HG03064 (cell line): Measurements from ENCODE around the gene CHMP3.
"Not testable (repeated sequence)": the region's sequence is repeated elsewhere in the genome, so short reads cannot be mapped to it uniquely, and the experiment has no call there.

ENCODE experiments used
- ATAC-seq: cut with Tn5 transposase; IDR thresholded peaks from one replicate; pipeline ENCODE4 v1.9.1; 2021; ENCODE audit warnings: low read depth; ENCODE audit not compliant: unreplicated experiment

The CHMP3 gene

DNA sequence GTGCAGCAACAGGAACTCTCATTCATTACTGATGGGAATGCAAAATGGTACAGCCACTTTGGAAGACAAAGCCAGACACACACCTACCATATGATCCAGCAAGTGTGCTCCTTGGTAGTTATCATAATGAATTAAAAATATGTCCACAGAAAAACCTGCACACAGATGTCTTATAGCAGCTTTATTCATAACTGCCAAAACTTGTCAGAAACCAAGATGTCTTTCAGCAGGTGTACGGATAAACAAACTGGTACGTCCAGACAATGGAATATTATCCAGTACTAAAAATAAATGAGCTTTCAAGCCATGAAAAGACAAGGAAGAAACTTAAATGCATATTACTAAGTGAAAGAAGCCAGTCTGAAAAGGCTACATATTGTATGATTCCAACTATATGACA, 50.4 kb downstream of the CHMP3 start:
- ATAC-seq = no peak

DNA sequence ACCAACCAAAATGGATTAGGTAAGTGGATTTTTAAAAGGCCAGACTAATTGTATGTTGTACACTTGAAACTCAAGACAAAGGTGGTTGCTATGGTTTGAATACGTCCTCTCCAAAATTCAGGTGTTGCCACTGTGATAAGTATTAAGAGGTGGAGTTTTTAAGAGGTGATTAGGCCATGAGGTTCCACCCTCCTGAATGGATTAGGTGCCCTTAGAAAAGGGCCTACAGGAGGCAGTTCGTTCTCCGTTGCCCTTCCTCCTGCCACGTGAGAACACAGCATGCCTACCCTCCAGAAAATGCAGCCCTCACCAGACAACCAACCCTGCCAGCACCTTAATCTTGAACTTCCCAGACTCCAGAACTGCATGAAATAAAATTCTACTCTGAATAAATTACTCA, 51.2 kb downstream of the CHMP3 start:
- ATAC-seq = no peak

DNA sequence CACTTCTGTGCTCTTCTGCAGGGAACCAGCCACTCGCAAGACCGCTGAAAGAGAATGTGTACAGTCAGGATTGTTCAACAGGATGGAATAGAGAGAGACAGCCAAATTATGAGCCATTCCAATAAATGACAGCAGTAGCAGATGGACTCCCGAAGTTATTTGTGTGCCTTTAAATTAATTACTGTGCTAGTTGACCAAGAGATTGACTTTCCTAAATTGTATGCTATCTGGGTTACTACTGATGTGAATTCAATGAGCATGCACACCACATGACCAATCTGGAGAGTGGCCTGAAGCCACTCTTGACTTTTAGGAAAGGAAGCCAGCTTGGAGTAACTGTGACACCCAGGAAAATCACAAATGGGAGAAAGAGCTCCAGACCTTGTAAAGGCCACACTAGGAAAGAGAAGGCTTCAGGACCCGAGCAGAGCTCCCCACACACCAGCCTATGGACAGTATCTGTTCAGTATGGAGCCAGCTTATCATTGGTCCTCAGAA, 52.8 kb downstream of the CHMP3 start:
- ATAC-seq = no peak

DNA sequence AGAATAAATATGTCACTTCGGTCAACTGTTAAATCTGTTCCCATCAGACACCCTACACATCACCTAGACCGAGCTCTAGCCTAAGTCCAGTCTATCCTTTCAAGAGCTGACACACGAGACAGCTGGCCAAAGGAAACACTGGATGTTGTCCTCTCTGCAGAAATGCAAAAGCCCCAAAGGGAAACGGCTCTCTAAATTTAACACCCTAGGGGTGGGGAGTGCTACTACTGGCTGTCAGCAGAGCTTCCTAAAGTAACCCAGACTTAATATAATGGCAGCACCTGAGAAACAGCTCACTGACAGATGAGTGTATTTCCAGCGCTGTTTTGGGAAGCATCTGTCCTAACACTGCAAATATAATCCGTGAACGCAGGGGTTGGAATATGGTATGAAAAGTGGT, 55.6 kb downstream of the CHMP3 start:
- ATAC-seq = no peak

DNA sequence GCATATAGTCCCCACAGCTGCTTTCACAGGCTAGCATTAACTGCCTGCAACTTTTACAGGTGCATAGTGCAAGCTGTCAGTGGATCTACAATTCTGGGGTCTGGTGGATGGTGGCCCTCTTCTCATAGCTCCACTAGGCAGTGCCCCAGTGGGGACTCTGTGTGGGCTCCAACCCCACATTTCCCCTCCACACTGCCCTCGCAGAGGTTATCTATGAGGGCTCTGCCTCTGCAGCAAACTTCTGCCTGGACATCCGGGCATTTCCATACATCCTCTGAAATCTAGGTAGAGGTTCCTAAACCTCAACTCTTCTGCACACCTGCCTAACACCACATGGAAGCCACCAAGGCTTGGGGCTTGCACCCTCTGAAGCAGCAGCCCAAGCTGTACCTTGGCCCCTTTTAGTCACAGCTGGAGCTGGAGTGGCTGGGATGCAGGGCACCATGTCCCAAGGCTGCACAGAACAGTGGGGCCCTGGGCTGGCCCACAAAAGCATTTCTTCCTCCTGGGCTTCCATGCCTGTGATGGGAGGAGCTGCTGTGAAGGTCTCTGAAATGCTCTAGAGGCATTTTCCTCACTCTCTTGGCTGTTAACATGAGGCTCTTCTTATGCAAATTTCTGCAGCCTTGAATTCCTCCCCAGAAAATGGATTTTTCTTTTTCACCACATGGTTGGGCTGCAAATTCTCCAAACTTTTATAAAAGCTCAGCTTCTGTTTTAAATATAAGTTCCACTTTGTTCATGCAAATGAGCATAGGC, 62.7 kb downstream of the CHMP3 start:
- ATAC-seq = no peak

DNA sequence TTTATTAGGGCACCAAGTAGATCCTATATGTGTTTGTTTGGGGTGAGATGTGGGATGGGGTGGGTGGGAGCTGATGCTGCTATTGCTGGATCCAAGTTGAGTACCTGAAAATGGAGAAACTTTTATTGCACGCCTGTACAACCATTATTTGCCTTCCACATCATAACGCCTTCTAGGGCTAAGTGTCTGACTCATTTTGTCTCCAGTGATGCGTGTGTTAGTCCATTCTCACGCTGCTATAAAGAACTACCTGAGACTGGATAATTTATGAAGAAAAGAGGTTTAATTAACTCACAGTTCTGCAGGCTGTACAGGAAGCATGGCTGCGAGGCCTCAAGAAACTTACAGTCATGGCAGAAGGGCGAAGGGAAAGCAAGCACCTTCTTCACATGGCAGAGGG, 63.9 kb downstream of the CHMP3 start:
- ATAC-seq = no peak

DNA sequence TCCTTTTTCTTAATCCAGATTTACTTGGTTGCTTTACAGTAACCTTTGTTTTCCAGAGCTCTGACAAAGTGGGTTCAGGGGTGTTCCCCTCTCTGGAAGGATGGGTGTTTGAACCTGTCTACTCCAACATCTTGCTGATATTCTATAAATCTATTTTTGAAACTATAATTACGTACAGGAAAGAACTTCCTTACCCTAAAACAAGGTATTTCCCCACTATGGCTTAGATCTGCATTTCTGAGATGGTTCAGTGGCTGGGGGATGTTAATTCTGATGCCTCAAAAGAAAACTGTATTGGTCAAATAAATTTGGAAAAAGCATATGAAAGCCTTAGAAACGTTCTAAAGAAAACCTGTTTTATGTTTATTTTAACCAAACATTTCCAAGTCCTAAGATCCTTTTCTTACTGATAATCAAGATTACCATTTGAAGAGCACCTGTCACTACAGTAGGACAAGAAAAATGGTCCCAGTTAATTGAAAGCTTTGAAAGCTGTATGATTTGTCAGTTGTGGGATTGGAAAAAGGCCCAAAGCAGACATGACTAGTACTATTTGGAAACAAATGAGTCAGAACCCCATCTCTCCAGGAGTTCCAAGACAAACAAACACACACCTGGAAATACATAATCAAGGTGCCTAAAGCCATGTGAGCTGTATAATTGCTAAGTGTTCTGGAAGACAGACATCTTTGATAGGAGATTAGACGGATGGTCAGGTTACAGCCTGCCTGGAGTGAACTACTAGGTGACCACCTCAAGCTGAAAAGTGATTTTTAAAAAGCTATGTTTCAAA, 64.6 kb downstream of the CHMP3 start:
- no peak for ATAC-seq

DNA sequence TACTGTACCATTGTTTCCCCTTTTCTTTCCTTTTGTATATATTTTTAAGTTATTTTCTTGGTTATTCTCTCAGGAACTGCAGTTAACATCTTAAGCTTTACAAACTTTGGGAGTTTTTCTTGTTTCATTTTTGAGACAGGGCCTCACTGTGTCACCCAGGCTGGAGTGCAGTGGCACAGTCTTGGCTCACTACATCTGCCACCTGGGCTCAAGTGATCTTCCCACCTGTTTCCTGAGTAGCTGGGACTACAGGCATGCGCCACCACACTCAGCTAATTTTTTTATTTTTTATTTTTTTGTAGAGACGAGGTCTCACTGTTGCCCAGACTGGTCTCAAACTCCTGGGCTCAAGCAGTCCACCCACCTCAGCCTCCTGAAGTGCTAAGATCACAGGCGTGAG, 66.9 kb downstream of the CHMP3 start:
- not testable (repeated sequence) for ATAC-seq

DNA sequence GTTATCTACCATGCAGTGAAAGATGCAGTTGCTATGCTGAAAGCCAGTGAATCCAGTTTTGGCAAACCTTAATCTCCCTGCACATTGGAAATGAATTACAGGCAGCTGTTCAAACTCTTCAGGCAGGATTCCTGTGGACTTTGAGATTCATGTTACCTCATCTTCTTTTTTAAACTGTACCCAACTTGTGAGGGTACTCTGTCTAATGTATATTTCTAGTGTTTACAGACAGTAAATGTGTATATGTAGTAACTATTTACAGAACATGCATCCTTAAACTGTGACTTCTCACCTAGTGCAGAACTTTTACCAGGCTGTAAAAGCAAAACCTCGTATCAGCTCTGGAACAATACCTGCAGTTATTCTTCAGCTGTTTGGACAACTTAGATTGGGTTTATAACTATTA, 71.2 kb downstream of the CHMP3 start:
- no peak for ATAC-seq

DNA sequence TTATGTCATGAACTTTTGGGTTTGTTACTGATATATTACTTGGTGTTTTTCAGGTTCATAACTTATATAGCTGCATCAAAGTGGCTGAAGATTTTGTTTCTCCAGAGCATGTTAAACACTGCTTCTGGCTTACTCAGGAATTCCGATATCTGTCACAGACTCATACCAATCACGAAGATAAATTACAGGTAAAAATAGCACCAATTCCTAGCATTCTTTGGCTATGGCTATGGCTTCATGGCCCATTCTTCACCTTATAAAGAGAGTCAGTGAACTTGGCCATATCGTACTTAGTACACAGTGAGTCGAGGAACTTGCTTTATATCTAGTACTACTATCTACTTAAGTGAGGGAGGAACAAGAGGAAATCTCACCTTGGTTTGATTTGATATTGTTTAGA, 72.2 kb downstream of the CHMP3 start:
- ATAC-seq = no peak

DNA sequence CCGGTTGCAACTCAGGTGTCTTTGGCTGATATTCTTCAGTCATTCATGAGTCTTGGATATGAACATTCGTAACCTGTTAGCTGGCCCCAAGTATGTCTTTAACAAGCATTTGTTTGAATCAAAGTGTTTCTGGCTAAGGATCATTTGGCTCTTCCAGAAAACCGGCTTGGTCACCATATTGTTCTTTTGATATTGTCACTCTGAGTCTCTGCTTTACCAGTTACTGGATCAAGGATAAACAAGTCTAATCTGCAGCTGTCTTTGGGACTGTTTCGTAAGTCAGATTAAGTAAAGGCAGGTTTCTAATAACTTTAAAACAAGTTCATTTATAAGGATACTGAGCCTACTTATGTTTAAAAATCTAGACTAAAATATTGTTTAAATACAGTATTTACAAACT, 73.0 kb downstream of the CHMP3 start:
- no peak for ATAC-seq

DNA sequence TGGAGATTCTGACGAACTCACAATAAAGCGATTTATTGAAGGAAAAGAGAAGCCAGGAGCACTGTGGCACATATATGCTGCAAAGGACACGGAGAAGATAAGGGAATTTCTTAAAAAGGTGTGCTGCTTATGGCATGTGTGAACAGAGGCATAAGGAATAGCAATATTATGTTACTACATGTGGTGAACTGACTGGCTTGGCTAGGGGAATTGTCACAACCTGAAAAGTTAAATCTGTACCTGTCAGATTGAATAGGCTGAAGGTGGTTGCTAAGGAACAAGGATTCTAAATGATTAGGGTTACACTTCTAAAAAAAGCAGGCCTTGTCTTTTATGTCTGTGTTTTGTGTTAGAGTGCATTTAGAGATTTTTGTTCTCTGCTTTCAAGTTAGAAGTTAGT, 73.7 kb downstream of the CHMP3 start:
- no peak for ATAC-seq

DNA sequence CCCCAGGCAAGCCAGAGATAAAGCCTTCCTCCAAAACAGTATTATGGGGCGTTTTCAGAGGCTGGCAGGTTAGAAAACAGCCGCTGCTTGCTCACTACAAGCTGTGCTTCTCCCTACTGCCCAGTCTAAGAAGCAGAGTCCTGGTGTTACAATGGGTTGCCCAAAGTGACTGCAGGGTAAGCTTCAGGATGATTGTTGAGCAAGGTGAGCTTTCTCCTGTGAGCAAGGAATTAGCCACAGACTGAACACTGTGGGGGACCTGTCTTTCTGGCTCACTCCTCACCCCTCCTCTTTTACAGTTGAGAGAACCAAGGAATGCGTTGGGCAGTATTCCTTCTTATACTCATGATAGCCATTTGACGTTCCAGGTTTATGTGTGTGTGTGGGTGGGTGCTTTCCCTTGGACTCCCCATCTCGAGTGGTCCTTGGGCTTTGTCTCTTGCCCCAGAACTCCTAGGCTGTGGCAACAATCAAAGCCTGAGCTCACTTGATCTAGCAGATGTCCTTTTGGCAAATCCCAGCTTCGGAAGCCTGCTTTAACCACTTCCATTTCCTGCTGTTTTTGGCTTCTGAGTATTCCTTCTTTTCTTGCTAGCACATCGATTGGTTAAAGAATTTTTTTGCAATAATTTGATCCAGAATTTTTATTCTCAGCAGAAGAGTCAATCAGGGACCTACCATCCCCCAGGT, 74.5 kb downstream of the CHMP3 start:
- no peak for ATAC-seq

DNA sequence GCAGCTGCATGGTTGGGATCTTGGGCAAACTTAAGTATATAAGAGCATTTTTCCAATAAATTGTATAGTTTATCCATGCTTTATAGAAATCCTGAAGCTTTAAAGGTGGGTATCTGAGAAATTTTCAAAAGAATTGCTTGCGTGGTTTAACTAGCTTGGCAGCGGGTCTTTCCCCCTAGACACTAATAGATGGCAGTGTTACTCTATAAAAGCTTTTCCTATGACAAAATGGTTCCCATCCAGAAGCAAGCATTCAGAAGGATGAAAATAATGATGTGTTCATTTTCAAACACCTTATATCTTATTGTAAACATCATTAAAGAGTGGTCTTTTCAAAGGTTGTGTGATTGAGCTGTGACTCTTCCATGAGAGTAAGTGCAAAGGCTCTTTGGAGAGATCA, 76.2 kb downstream of the CHMP3 start:
- no peak for ATAC-seq

DNA sequence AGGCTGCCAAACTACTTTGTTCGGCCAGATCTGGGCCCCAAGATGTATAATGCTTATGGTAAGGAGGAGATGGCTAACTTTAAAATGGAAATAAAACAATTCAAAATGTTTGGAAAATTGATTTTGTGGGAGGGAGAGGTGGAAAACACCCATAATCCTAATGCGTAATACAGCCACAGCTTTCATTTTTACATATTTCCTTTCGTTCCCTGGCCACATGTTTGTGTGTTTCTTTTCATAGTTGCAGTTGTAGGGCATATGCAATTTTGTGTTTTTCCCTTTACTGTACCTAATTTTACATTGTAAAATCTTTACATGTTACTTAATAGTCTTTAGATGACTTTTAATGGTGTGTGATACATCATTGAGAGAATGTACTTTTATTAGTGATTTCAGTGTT, 77.4 kb downstream of the CHMP3 start:
- no peak for ATAC-seq

DNA sequence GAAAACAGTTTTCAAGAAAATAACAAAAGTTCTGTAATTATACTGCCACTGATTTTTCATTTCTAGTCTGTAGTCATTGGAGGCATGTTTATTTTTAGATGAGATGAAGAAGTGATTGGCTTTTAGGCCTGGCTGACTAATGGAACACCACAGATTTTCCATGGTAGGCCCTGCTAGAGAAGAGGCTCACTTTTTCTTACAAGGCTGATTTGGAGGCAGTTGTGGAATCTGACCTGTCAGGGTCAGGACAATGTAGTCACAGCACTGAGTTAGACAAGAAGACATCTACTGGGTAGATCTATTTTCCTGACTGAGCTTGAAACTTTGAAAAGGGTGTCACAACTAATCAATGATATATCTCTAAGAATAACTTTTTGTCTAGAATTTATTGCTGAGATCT, 78.1 kb downstream of the CHMP3 start:
- ATAC-seq = no peak

DNA sequence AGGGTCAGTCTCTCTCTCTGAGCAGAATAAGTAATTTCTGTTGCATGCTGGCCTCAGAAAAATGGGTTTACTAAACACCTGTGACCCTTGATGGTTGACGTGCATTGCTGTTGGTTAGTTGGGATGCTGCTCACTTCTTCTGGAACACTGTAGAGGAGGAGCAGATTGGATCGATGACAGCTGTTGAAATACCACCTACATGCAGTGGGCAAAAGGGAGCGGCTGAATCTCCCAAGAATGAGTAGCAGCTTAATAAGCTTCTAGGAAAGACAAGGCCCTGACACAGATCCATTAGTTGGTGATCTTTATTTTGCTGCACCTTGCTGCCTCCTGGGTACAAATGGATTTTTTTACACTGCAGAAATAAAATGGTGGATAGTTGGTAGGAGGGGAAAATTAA, 78.9 kb downstream of the CHMP3 start:
- no peak for ATAC-seq

DNA sequence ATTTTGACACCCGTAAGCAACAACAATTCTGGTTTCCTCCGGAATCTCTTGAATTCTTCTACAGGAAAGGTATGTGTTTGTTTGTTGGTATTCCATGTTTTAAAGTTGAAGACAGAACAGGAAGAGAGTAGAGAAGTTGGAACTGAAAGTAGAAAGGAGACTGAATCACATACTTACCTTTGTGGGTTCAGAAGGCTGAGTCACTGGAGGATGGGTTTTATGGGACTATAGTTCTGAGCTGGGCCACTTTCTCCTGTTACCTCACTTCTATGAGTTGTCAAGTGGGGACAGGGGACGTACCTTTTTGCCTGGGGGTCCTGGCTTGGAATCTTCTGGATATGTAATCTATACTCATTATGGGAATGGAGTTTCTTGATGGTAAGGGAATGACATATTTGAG, 81.2 kb downstream of the CHMP3 start:
- no peak for ATAC-seq

DNA sequence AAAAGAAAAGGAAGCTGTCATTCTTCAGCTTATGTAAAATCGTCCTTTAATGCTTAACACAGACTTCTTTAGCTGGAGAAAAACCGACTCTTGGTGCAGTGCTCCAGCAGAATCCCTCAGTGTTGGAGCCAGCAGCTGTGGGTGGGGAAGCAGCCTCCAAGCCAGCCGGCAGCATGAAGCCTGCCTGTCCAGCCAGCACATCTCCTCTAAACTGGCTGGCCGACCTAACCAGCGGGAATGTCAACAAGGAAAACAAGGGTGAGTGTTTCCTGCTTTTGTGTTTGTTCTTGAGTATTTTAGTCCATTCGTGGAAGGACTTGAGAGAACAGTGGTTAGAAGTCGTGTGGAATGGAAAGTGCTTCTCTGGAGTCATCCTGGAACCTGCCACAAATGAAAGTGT, 83.1 kb downstream of the CHMP3 start:
- ATAC-seq = no peak

DNA sequence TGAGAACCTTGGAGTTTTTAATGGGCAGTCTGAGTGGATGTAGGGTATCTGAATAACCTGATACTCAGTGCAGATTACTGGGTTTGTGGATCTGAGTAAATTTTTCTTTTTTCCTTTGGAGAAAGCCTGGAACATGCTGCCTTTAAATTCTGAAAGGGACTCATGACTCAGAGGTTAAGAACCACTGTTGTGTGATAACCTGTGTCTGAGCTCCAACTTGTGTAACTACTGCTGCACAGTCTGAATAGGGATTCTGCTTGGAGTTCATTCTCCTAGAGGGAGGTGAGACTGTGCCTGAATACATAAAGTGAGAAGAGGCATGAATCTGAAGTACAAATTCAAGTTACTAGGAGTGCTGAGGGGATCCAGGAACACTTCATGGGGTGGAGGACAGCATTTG, 85.9 kb downstream of the CHMP3 start:
- no peak for ATAC-seq

DNA sequence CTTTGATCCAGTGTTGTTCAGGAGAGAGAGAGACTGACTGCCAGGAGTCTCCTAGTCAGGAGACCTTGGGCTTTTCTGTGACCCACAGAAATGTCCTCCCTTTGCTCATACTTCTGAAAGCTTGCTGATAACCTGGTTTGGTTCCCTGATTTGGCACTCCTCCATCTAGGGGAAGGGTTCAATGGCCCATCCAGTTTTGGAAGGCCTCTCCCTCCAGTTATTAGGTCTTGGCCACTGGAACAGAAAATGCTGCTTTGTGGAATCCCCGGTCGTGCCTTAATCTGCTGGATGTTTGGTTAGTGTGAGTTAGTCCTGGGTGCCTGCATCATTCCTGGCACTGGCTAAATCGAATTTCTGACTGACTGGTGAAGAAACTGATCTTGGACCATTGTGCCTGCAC, 86.3 kb downstream of the CHMP3 start:
- no peak for ATAC-seq
